ENCODE results near the gene CDH7. TPM values are rescaled to one million over a fixed set of nuclear protein-coding genes. Genes with fewer than 3 reads are reported as not detected.
A peak's percentile ranks its signal among the peaks of the same experiment; 100 is the strongest.

The CDH7 gene
- total RNA-seq, 1 experiment from 2014 or later: not detected

GRCh38 chr18:65817178-65817577 lies 66.4 kb downstream of the CDH7 start:
- Histone ChIP-seq H3K27me3 (ENCODE audit: insufficient read depth, low read depth) (no peaks in the 10 kb centered on the region), H3F3A (ENCODE audit: insufficient read depth, low read depth) (no peaks in the 10 kb centered on the region), H3K9me2 (ENCODE audit: insufficient read depth) (no peaks in the 10 kb centered on the region), H3K36me3 (ENCODE audit: low read depth) (no peaks in the 10 kb centered on the region), H3K27ac (no peak overlapping the region), H3K79me2 (ENCODE audit: low read depth) (no peaks in the 10 kb centered on the region), H3K4me1 (replicated peaks; ENCODE audit: insufficient read depth) (no peaks in the 10 kb centered on the region), H4K20me1 (ENCODE audit: insufficient read depth) (no peaks in the 10 kb centered on the region), H3K4me3 (no peak overlapping the region), H2AFZ (no peak overlapping the region), H3K4me2 (no peak overlapping the region), H3K9me3 (ENCODE audit: insufficient read depth, low read depth) (no peaks in the 10 kb centered on the region)
- BruUV-seq (replicated peaks): no TSS peak
- ChIA-PET POLR2A (ENCODE audit: unreplicated experiment) (no interaction called here), CTCF (no interaction called here)
- intact Hi-C loops (cut with micrococcal nuclease; ENCODE audit: unreplicated experiment): no loop called here
- TF ChIP-seq CTCF (conservative IDR thresholded peaks at IDR 0.05) (no peak), EZH2 (IDR thresholded peaks at IDR 0.05; ENCODE audit: low read depth) (no peak)
- DNase-seq: no peak

GRCh38 chr18:65821911-65822310 lies 71.1 kb downstream of the CDH7 start:
- TF ChIP-seq CTCF (conservative IDR thresholded peaks at IDR 0.05) (no peak), EZH2 (IDR thresholded peaks at IDR 0.05; ENCODE audit: low read depth) (no peak)
- Histone ChIP-seq H3K9me2 (ENCODE audit: insufficient read depth) (no peaks in the 10 kb centered on the region), H2AFZ (peak overlapping the region; percentile 3; the same call in 1 of the 2 replicates), H3K4me3 (no peak overlapping the region), H3K4me2 (no peak overlapping the region), H3K4me1 (replicated peaks; ENCODE audit: insufficient read depth) (no peaks in the 10 kb centered on the region), H3K79me2 (ENCODE audit: low read depth) (no peaks in the 10 kb centered on the region), H3F3A (ENCODE audit: insufficient read depth, low read depth) (no peaks in the 10 kb centered on the region), H3K9me3 (ENCODE audit: insufficient read depth, low read depth) (no peaks in the 10 kb centered on the region), H3K27ac (no peak overlapping the region), H4K20me1 (ENCODE audit: insufficient read depth) (no peaks in the 10 kb centered on the region), H3K36me3 (ENCODE audit: low read depth) (no peaks in the 10 kb centered on the region), H3K27me3 (ENCODE audit: insufficient read depth, low read depth) (no peaks in the 10 kb centered on the region)
- BruUV-seq (replicated peaks): no TSS peak
- DNase-seq: no peak
- ChIA-PET POLR2A (ENCODE audit: unreplicated experiment) (no interaction called here), CTCF (no interaction called here)
- intact Hi-C loops (cut with micrococcal nuclease; ENCODE audit: unreplicated experiment): no loop called here

GRCh38 chr18:65822826-65823225 lies 72.0 kb downstream of the CDH7 start:
- H2AFZ ChIP-seq: peak overlapping the region; percentile 55; the same call in 1 of the 2 replicates
- BruUV-seq (replicated peaks): no TSS peak
- intact Hi-C loops (cut with micrococcal nuclease; ENCODE audit: unreplicated experiment): no loop called here

More at GRCh38 chr18:65822826-65823225, 72.0 kb downstream of the CDH7 start:
- ChIA-PET POLR2A (ENCODE audit: unreplicated experiment) (no interaction called here), CTCF (no interaction called here)
- H3K27me3 ChIP-seq (ENCODE audit: insufficient read depth, low read depth): no peaks in the 10 kb centered on the region
- H3K4me3 ChIP-seq: no peak overlapping the region
- no peak overlapping the region for H3K4me2 ChIP-seq
- DNase-seq: no peak
- H3K9me2 ChIP-seq (ENCODE audit: insufficient read depth): no peaks in the 10 kb centered on the region
- no peak overlapping the region for H3K27ac ChIP-seq
- H4K20me1 ChIP-seq (ENCODE audit: insufficient read depth): no peaks in the 10 kb centered on the region
- no peaks in the 10 kb centered on the region for H3K9me3 ChIP-seq (ENCODE audit: insufficient read depth, low read depth)
- H3K4me1 ChIP-seq (replicated peaks; ENCODE audit: insufficient read depth): no peaks in the 10 kb centered on the region
- no peaks in the 10 kb centered on the region for H3F3A ChIP-seq (ENCODE audit: insufficient read depth, low read depth)
- no peaks in the 10 kb centered on the region for H3K36me3 ChIP-seq (ENCODE audit: low read depth)
- TF ChIP-seq CTCF (conservative IDR thresholded peaks at IDR 0.05): no peak
- TF ChIP-seq EZH2 (IDR thresholded peaks at IDR 0.05; ENCODE audit: low read depth): no peak
- H3K79me2 ChIP-seq (ENCODE audit: low read depth): no peaks in the 10 kb centered on the region

Data from PC-9 (cell line).